HL-60 (cell line): ENCODE data around the gene GNAL.

Experiments used
- CTCF ChIP-seq: IDR thresholded peaks from one replicate; pipeline ENCODE4 v1.5.1; 2011; ENCODE audit warnings: low read length, control low read depth, inconsistent platforms; ENCODE audit not compliant: insufficient read depth
- GABPA ChIP-seq: IDR thresholded peaks from 2 replicates; pipeline ENCODE4 v1.6.1; 2012; ENCODE audit warnings: low read depth
- POLR2AphosphoS5 ChIP-seq: IDR thresholded peaks from 2 replicates; pipeline ENCODE4 v1.6.1; 2012; ENCODE audit warnings: low read depth
- REST ChIP-seq: IDR thresholded peaks from 2 replicates; pipeline ENCODE4 v1.6.1; 2012; ENCODE audit warnings: low read depth; ENCODE audit not compliant: insufficient replicate concordance

GRCh38 chr18:11842562-11842961, 153.5 kb downstream of the GNAL start:
- TF ChIP-seq CTCF (no peak), POLR2AphosphoS5 (no peak), REST (no peak), GABPA (no peak)
